HepG2 (cell line): ENCODE results near the gene NGDN. TPM values are rescaled to one million over a fixed set of nuclear protein-coding genes. Genes with fewer than 3 reads are reported as not detected.

ENCODE experiments used
- GTF3A ChIP-seq: sonication (generic); formaldehyde crosslinking; conservative IDR thresholded peaks from 2 replicates; pipeline ENCODE4 v1.4.0; 2020; ENCODE audit warnings: mild to moderate bottlenecking, missing genetic modification reagents
- HNF4A ChIP-seq: sonication (generic); formaldehyde crosslinking; IDR thresholded peaks from 2 replicates; pipeline ENCODE4 v1.4.0; 2020; ENCODE audit warnings: missing genetic modification reagents
- HNF4G ChIP-seq, 2 experiments: sonication (generic) in 1 of 2; formaldehyde crosslinking in 1 of 2; IDR thresholded peaks; 2 replicates each; pipeline versions ENCODE4 v1.4.0 to v1.6.1; 2011 to 2020; ENCODE audit warnings: borderline replicate concordance in 2 of 2, low read depth in 2 of 2, mild to moderate bottlenecking in 2 of 2, low read length in 1 of 2, missing genetic modification reagents in 1 of 2, moderate library complexity in 1 of 2
- HOXA3 ChIP-seq: sonication (generic); formaldehyde crosslinking; IDR thresholded peaks from 2 replicates; pipeline ENCODE4 v1.5.0; 2020; ENCODE audit warnings: missing genetic modification reagents
- MEIS1 ChIP-seq: sonication (generic); formaldehyde crosslinking; IDR thresholded peaks from 2 replicates; pipeline ENCODE4 v1.9.0; 2021; ENCODE audit warnings: mild to moderate bottlenecking, missing genetic modification reagents, moderate library complexity, borderline replicate concordance
- NCOR1 ChIP-seq: fragments of 200-600 bp; sonication (generic); IDR thresholded peaks from 2 replicates; pipeline ENCODE4 v1.7.0; 2017; ENCODE audit warnings: antibody characterized with exemption, low read length, borderline replicate concordance
- ZNF251 ChIP-seq: sonication (generic); formaldehyde crosslinking; IDR thresholded peaks from 2 replicates; pipeline ENCODE4 v1.9.0; 2021; ENCODE audit warnings: mild to moderate bottlenecking, missing genetic modification reagents
- ZNF264 ChIP-seq: sonication (generic); formaldehyde crosslinking; IDR thresholded peaks from 2 replicates; pipeline ENCODE4 v1.4.0; 2020; ENCODE audit warnings: missing genetic modification reagents
- ZNF274 ChIP-seq: sonication (generic); formaldehyde crosslinking; IDR thresholded peaks from 2 replicates; pipeline ENCODE4 v1.5.1; 2020; ENCODE audit warnings: mild to moderate bottlenecking, missing genetic modification reagents
- ZNF383 ChIP-seq: sonication (generic); formaldehyde crosslinking; IDR thresholded peaks from 2 replicates; pipeline ENCODE4 v1.4.0; 2020; ENCODE audit warnings: missing genetic modification reagents, mild to moderate bottlenecking, borderline replicate concordance
- ZNF552 ChIP-seq: sonication (generic); formaldehyde crosslinking; IDR thresholded peaks from 2 replicates; pipeline ENCODE4 v1.9.0; 2022; ENCODE audit warnings: missing genetic modification reagents, mild to moderate bottlenecking, borderline replicate concordance
- ZNF556 ChIP-seq: sonication (generic); formaldehyde crosslinking; IDR thresholded peaks from 2 replicates; pipeline ENCODE4 v1.4.0; 2020; ENCODE audit warnings: mild to moderate bottlenecking, missing genetic modification reagents, borderline replicate concordance
- ZNF577 ChIP-seq: sonication (generic); formaldehyde crosslinking; IDR thresholded peaks from 2 replicates; pipeline ENCODE4 v1.4.0; 2020; ENCODE audit warnings: mild to moderate bottlenecking, low read depth, missing genetic modification reagents, borderline replicate concordance
- ZNF644 ChIP-seq: IDR thresholded peaks from 2 replicates; pipeline ENCODE4 v1.6.1; 2016; ENCODE audit warnings: low read depth
- ZNF777 ChIP-seq: sonication (generic); formaldehyde crosslinking; IDR thresholded peaks from 2 replicates; pipeline ENCODE4 v1.4.0; 2020; ENCODE audit warnings: missing genetic modification reagents
- polyA plus RNA-seq, 8 experiments: library from polyadenylated mRNA; depleted of rRNA in 3 of 8; stranded (reverse) in 7 of 8; unstranded in 1 of 8; fragments of >200 nt; fragmentation: Illumina TruSeq in 4 of 8; extraction: Trizol in 4 of 8; gene quantifications; 2 replicates each; pipeline versions ENCODE4 v1.2.1 to v1.2.3, GENCODE V29; 2011 to 2016; ENCODE audit warnings: low read depth in 4 of 8, missing spikeins in 1 of 8, mixed read lengths in 1 of 8; ENCODE audit not compliant: insufficient read depth in 1 of 8
- total RNA-seq, 5 experiments: library from RNA; depleted of rRNA; stranded (reverse); fragments of >200 nt; fragmentation: Illumina TruSeq; extraction: Trizol; gene quantifications; 2 replicates each; pipeline ENCODE4 v1.2.3, GENCODE V29; 2016; ENCODE audit warnings: low read depth in 1 of 5
- TF ChIP-seq, protein P1 (sequence below): sonication (generic); formaldehyde crosslinking; IDR thresholded peaks from 2 replicates; pipeline ENCODE4 v1.4.0; 2020; ENCODE audit warnings: mild to moderate bottlenecking, missing genetic modification reagents
- TF ChIP-seq, protein P2 (sequence below): sonication (generic); formaldehyde crosslinking; IDR thresholded peaks from 2 replicates; pipeline ENCODE4 v1.4.0; 2020; ENCODE audit warnings: low read depth, mild to moderate bottlenecking, missing genetic modification reagents
- TF ChIP-seq, protein P3 (sequence below): sonication (generic); formaldehyde crosslinking; IDR thresholded peaks from 2 replicates; pipeline ENCODE4 v1.4.0; 2020; ENCODE audit warnings: missing genetic modification reagents, borderline replicate concordance
- TF ChIP-seq, protein P4 (sequence below): sonication (generic); formaldehyde crosslinking; IDR thresholded peaks from 2 replicates; pipeline ENCODE4 v1.4.0; 2020; ENCODE audit warnings: missing genetic modification reagents, low read depth, mild to moderate bottlenecking, borderline replicate concordance
- TF ChIP-seq, protein P5 (sequence below): sonication (generic); formaldehyde crosslinking; IDR thresholded peaks from 2 replicates; pipeline ENCODE4 v1.4.0; 2020; ENCODE audit warnings: mild to moderate bottlenecking, missing genetic modification reagents, borderline replicate concordance

The NGDN gene
- total and polyA plus RNA-seq, 2 of the 13 experiments (the other 11 are each of a cell fraction or from before 2014, with no cell fraction given) = 154 to 216 TPM

DNA sequence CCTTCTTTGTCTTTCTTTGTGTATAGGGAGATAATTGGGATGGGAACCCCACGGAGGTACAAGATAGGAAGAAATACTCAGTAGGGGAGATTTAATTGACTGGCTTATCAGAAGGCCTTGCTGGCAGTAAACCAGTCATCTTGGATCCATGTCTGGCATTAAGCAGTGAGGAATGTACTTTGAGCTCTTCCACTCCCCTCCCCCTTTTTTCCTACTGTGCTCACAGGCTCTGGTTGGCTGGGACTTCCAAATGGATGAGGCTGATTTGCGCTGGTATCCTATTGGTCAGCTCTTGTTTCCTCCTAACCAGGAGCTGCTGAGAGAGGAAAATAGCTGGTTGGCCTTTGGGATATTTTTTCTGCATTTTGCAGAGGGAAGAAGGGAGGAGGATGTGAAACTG, 24.7 kb downstream of the NGDN start (continued):
- TF ChIP-seq, protein P1, sequence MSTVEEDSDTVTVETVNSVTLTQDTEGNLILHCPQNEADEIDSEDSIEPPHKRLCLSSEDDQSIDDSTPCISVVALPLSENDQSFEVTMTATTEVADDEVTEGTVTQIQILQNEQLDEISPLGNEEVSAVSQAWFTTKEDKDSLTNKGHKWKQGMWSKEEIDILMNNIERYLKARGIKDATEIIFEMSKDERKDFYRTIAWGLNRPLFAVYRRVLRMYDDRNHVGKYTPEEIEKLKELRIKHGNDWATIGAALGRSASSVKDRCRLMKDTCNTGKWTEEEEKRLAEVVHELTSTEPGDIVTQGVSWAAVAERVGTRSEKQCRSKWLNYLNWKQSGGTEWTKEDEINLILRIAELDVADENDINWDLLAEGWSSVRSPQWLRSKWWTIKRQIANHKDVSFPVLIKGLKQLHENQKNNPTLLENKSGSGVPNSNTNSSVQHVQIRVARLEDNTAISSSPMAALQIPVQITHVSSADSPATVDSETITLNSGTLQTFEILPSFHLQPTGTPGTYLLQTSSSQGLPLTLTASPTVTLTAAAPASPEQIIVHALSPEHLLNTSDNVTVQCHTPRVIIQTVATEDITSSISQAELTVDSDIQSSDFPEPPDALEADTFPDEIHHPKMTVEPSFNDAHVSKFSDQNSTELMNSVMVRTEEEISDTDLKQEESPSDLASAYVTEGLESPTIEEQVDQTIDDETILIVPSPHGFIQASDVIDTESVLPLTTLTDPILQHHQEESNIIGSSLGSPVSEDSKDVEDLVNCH (CRISPR knock-in tag) = 0 out of 2 replicates have a peak, but pooled peaks have one; percentile 45
- no peak for TF ChIP-seq ZNF251
- TF ChIP-seq ZNF383 (CRISPR knock-in tag) = 0 out of 2 replicates have a peak, but pooled peaks have one; percentile 71
- 0 out of 2 replicates have a peak, but pooled peaks have one; percentile 26 for TF ChIP-seq ZNF264
- TF ChIP-seq, protein P2, sequence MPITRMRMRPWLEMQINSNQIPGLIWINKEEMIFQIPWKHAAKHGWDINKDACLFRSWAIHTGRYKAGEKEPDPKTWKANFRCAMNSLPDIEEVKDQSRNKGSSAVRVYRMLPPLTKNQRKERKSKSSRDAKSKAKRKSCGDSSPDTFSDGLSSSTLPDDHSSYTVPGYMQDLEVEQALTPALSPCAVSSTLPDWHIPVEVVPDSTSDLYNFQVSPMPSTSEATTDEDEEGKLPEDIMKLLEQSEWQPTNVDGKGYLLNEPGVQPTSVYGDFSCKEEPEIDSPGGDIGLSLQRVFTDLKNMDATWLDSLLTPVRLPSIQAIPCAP (CRISPR knock-in tag) = 0 out of 2 replicates have a peak, but pooled peaks have one; percentile 28
- peak; percentile 65; the same call in 1 of the 2 replicates for TF ChIP-seq ZNF644 (CRISPR knock-in tag)
- 0 out of 2 replicates have a peak, but pooled peaks have one; percentile 26 for TF ChIP-seq NCOR1
- 0 out of 2 replicates have a peak, but pooled peaks have one; percentile 62 for TF ChIP-seq ZNF577 (CRISPR knock-in tag)
- TF ChIP-seq, protein P3, sequence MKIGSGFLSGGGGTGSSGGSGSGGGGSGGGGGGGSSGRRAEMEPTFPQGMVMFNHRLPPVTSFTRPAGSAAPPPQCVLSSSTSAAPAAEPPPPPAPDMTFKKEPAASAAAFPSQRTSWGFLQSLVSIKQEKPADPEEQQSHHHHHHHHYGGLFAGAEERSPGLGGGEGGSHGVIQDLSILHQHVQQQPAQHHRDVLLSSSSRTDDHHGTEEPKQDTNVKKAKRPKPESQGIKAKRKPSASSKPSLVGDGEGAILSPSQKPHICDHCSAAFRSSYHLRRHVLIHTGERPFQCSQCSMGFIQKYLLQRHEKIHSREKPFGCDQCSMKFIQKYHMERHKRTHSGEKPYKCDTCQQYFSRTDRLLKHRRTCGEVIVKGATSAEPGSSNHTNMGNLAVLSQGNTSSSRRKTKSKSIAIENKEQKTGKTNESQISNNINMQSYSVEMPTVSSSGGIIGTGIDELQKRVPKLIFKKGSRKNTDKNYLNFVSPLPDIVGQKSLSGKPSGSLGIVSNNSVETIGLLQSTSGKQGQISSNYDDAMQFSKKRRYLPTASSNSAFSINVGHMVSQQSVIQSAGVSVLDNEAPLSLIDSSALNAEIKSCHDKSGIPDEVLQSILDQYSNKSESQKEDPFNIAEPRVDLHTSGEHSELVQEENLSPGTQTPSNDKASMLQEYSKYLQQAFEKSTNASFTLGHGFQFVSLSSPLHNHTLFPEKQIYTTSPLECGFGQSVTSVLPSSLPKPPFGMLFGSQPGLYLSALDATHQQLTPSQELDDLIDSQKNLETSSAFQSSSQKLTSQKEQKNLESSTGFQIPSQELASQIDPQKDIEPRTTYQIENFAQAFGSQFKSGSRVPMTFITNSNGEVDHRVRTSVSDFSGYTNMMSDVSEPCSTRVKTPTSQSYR (CRISPR knock-in tag) = peak; percentile 74; the same call in 1 of the 2 replicates
- peak; percentile 59; the same call in 1 of the 2 replicates for TF ChIP-seq MEIS1 (CRISPR knock-in tag)
- no peak for TF ChIP-seq ZNF274 (CRISPR knock-in tag)
- peak; percentile 75; the same call in 1 of the 2 replicates for TF ChIP-seq ZNF556
- 0 out of 2 replicates have a peak, but pooled peaks have one; percentile 19 for TF ChIP-seq ZNF777 (CRISPR knock-in tag)
- no peak for TF ChIP-seq ZNF552 (CRISPR knock-in tag)
- TF ChIP-seq GTF3A (CRISPR knock-in tag) = 0 out of 2 replicates have a peak, but pooled peaks have one; percentile 57
- TF ChIP-seq HNF4G (IDR thresholded peaks at IDR 0.05; ENCODE audit: borderline replicate concordance, low read depth, low read length) = peak; percentile 46; the same call in 1 of the 2 replicates
- TF ChIP-seq HNF4G (CRISPR knock-in tag; IDR thresholded peaks at IDR 0.05; ENCODE audit: borderline replicate concordance, low read depth) = no peak
- TF ChIP-seq HNF4A (CRISPR knock-in tag) = peak; percentile 72
- 0 out of 2 replicates have a peak, but pooled peaks have one; percentile 21 for TF ChIP-seq HOXA3 (CRISPR knock-in tag)
- TF ChIP-seq, protein P4, sequence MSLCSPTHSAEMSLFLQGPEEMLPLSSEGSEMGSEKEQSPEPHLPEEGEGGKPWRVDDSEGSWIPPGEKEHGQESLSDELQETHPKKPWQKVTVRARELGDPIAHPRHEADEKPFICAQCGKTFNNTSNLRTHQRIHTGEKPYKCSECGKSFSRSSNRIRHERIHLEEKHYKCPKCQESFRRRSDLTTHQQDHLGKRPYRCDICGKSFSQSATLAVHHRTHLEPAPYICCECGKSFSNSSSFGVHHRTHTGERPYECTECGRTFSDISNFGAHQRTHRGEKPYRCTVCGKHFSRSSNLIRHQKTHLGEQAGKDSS (CRISPR knock-in tag) = 0 out of 2 replicates have a peak, but pooled peaks have one; percentile 49
- TF ChIP-seq, protein P5, sequence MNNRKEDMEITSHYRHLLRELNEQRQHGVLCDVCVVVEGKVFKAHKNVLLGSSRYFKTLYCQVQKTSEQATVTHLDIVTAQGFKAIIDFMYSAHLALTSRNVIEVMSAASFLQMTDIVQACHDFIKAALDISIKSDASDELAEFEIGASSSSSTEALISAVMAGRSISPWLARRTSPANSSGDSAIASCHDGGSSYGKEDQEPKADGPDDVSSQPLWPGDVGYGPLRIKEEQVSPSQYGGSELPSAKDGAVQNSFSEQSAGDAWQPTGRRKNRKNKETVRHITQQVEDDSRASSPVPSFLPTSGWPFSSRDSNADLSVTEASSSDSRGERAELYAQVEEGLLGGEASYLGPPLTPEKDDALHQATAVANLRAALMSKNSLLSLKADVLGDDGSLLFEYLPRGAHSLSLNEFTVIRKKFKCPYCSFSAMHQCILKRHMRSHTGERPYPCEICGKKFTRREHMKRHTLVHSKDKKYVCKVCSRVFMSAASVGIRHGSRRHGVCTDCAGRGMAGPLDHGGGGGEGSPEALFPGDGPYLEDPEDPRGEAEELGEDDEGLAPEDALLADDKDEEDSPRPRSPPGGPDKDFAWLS (CRISPR knock-in tag) = 0 out of 2 replicates have a peak, but pooled peaks have one; percentile 89
